Effector memory CD4-positive, alpha-beta T cell (primary cell): ENCODE measurements around the gene FBXL7.

Experiments used
- DNase-seq, 3 donors: peaks; one replicate each; pipeline ENCODE4 v3.0.0-alpha.2; 2020
- H3K27ac ChIP-seq: 2 replicates; pipeline ENCODE4 v1.7.0; 2013; ENCODE audit warnings: mild to moderate bottlenecking, low read length, moderate library complexity; ENCODE audit not compliant: insufficient read depth, poor library complexity, severe bottlenecking
- H3K27me3 ChIP-seq: replicated peaks from 2 replicates; pipeline ENCODE4 v1.7.0; 2013; ENCODE audit warnings: mild to moderate bottlenecking, low read length; ENCODE audit not compliant: insufficient read depth, control insufficient read depth, poor library complexity, severe bottlenecking
- H3K36me3 ChIP-seq: 2 replicates; pipeline ENCODE4 v1.7.0; 2013; ENCODE audit warnings: mild to moderate bottlenecking, low read length, moderate library complexity; ENCODE audit not compliant: control insufficient read depth, insufficient read depth
- H3K4me1 ChIP-seq: 2 replicates; pipeline ENCODE4 v1.7.0; 2013; ENCODE audit warnings: low read length, mild to moderate bottlenecking; ENCODE audit not compliant: control insufficient read depth, insufficient read depth, poor library complexity, severe bottlenecking
- H3K4me3 ChIP-seq: 2 replicates; pipeline ENCODE4 v1.7.0; 2013; ENCODE audit warnings: low read length, low read depth, mild to moderate bottlenecking; ENCODE audit not compliant: insufficient read depth, poor library complexity, severe bottlenecking
- H3K9me3 ChIP-seq: 2 replicates; pipeline ENCODE4 v1.7.0; 2013; ENCODE audit warnings: mild to moderate bottlenecking, low read length, moderate library complexity; ENCODE audit not compliant: control insufficient read depth

Gene FBXL7

GRCh38 chr5:15722305-15722704 lies 222.3 kb downstream of the FBXL7 start:
- no peaks in the 10 kb centered on the region for H3K36me3 ChIP-seq
- H3K27ac ChIP-seq: no peak overlapping the region
- H3K4me1 ChIP-seq: no peaks in the 10 kb centered on the region
- H3K4me3 ChIP-seq: no peak overlapping the region
- H3K27me3 ChIP-seq: no peaks in the 10 kb centered on the region
- no peak for DNase-seq
- no peaks in the 10 kb centered on the region for H3K9me3 ChIP-seq

GRCh38 chr5:15727375-15727774 lies 227.4 kb downstream of the FBXL7 start:
- Histone ChIP-seq H3K4me1 (no peaks in the 10 kb centered on the region), H3K9me3 (no peaks in the 10 kb centered on the region)
- no peak for DNase-seq

GRCh38 chr5:15728811-15729210 lies 228.8 kb downstream of the FBXL7 start:
- Histone ChIP-seq H3K36me3 (no peaks in the 10 kb centered on the region), H3K4me3 (no peak overlapping the region), H3K27ac (no peak overlapping the region), H3K27me3 (no peaks in the 10 kb centered on the region), H3K9me3 (no peaks in the 10 kb centered on the region), H3K4me1 (no peaks in the 10 kb centered on the region)
- no peak for DNase-seq

More at GRCh38 chr5:15727375-15727774, 227.4 kb downstream of the FBXL7 start:
- Histone ChIP-seq H3K4me3 (no peak overlapping the region), H3K27ac (no peak overlapping the region), H3K27me3 (no peaks in the 10 kb centered on the region), H3K36me3 (no peaks in the 10 kb centered on the region)

GRCh38 chr5:15731699-15732098 lies 231.7 kb downstream of the FBXL7 start:
- Histone ChIP-seq H3K4me3 (no peak overlapping the region), H3K27me3 (no peaks in the 10 kb centered on the region), H3K27ac (no peak overlapping the region), H3K36me3 (no peaks in the 10 kb centered on the region), H3K4me1 (no peaks in the 10 kb centered on the region), H3K9me3 (no peaks in the 10 kb centered on the region)
- no peak for DNase-seq

- no peaks in the 10 kb centered on the region for H3K4me1 ChIP-seq
- H3K27ac ChIP-seq: no peak overlapping the region
- no peaks in the 10 kb centered on the region for H3K36me3 ChIP-seq
- H3K4me3 ChIP-seq: no peak overlapping the region
- no peaks in the 10 kb centered on the region for H3K9me3 ChIP-seq
- DNase-seq: no peak
- H3K27me3 ChIP-seq: no peaks in the 10 kb centered on the region
Measured at GRCh38 chr5:15734058-15734457, 234.1 kb downstream of the FBXL7 start.

GRCh38 chr5:15737036-15737821 lies 237.2 kb downstream of the FBXL7 start:
- no peak for DNase-seq
- H3K27me3 ChIP-seq: no peaks in the 10 kb centered on the region
- no peaks in the 10 kb centered on the region for H3K36me3 ChIP-seq
- H3K27ac ChIP-seq: no peak overlapping the region
- H3K9me3 ChIP-seq: no peaks in the 10 kb centered on the region
- no peak overlapping the region for H3K4me3 ChIP-seq
- H3K4me1 ChIP-seq: no peaks in the 10 kb centered on the region

- DNase-seq: no peak
- no peaks in the 10 kb centered on the region for H3K36me3 ChIP-seq
- H3K27ac ChIP-seq: no peak overlapping the region
- H3K4me1 ChIP-seq: no peaks in the 10 kb centered on the region
- H3K9me3 ChIP-seq: no peaks in the 10 kb centered on the region
- H3K4me3 ChIP-seq: no peak overlapping the region
- no peaks in the 10 kb centered on the region for H3K27me3 ChIP-seq
Measured at GRCh38 chr5:15737871-15738664, 238.1 kb downstream of the FBXL7 start.

- Histone ChIP-seq H3K4me3 (no peak overlapping the region), H3K27me3 (no peaks in the 10 kb centered on the region), H3K36me3 (no peaks in the 10 kb centered on the region), H3K4me1 (no peaks in the 10 kb centered on the region), H3K9me3 (no peaks in the 10 kb centered on the region), H3K27ac (no peak overlapping the region)
- no peak for DNase-seq
Measured at GRCh38 chr5:15740383-15740782, 240.4 kb downstream of the FBXL7 start.

GRCh38 chr5:15741591-15741990 lies 241.6 kb downstream of the FBXL7 start:
- Histone ChIP-seq H3K36me3 (no peaks in the 10 kb centered on the region), H3K4me1 (no peaks in the 10 kb centered on the region), H3K27me3 (no peaks in the 10 kb centered on the region), H3K4me3 (no peak overlapping the region), H3K9me3 (no peaks in the 10 kb centered on the region), H3K27ac (no peak overlapping the region)
- DNase-seq: no peak

GRCh38 chr5:15746833-15747232 lies 246.9 kb downstream of the FBXL7 start:
- no peaks in the 10 kb centered on the region for H3K4me1 ChIP-seq
- H3K36me3 ChIP-seq: no peaks in the 10 kb centered on the region
- no peaks in the 10 kb centered on the region for H3K27me3 ChIP-seq
- H3K27ac ChIP-seq: no peak overlapping the region
- no peaks in the 10 kb centered on the region for H3K9me3 ChIP-seq
- no peak for DNase-seq
- H3K4me3 ChIP-seq: no peak overlapping the region
